Measurements from ENCODE around the gene SMAD3. TPM values are rescaled to one million over a fixed set of nuclear protein-coding genes. Genes with fewer than 3 reads are reported as not detected.

SMAD3 gene
- total and polyA plus RNA-seq, 2 of the 8 experiments (the other 6 are each of a cell fraction or from before 2014, with no cell fraction given), result 10.1 to 12.4 TPM

GRCh38 chr15:67068710-67069400 is 3.5 kb downstream of the SMAD3 start:
- peaks cover 0 to 25% (median 16%) of the 10 kb centered on the region in 4 experiments; a peak in 5 of 7 replicates for H3K27me3 ChIP-seq (replicated peaks in 1 of 4; ENCODE audit: control insufficient read depth in 3 of 4, extremely low read depth in 1 of 4, insufficient read depth in 3 of 4, low read length in 3 of 4)
- peaks cover 6 to 22% (median 10%) of the 10 kb centered on the region in 4 experiments for H3K4me1 ChIP-seq (replicated peaks in 1 of 4; ENCODE audit: control insufficient read depth in 3 of 4, insufficient read depth in 4 of 4, low read length in 3 of 4)
- WGBS, 2 experiments (ENCODE audit: extremely low coverage in 1 of 2, insufficient coverage in 1 of 2, insufficient read length in 1 of 2, insufficient replicate concordance in 2 of 2, low coverage in 1 of 2, low lambda C conversion rate in 2 of 2, missing lambda C conversion rate in 1 of 2), result 86% methylated on average over 6 of the region's 6 CpGs; no CpG with 5 or more reads in 1 of the 2 experiments
- H3K23me2 ChIP-seq (ENCODE audit: low read depth, low read length), result peaks cover 23% of the 10 kb centered on the region
- H2BK20ac ChIP-seq (ENCODE audit: low read length), result no peak overlapping the region
- H3K79me1 ChIP-seq (ENCODE audit: low read depth, low read length), result 0 out of 2 replicates have a peak, but pooled peaks cover 3% of the 10 kb centered on the region
- CTCF ChIA-PET (ENCODE audit: partially characterized antibody), result interaction anchor here (0.6 to 4.5 kb wide), 10 partner anchors 10 to 141 kb away, joined by 3 to 23 read pairs (median 3); no protein-coding TSS in a partner anchor
- 0 out of 2 replicates have a peak overlapping the region, but pooled peaks have one; percentile 54 for H2AK5ac ChIP-seq (ENCODE audit: low read depth, low read length)
- DNase-seq (ENCODE audit: low read depth in 1 of 2, low spot score in 2 of 2) (no peak), FAIRE-seq (no peak)
- no peak overlapping the region for H2AFZ ChIP-seq (ENCODE audit: low read length)
- H3K18ac ChIP-seq (ENCODE audit: extremely low read depth, low read length), result no peak overlapping the region
- TF ChIP-seq TAF7 (optimal IDR thresholded peaks at IDR 0.05; ENCODE audit: borderline replicate concordance, low read depth, low read length) (no peak), KDM5A (IDR thresholded peaks at IDR 0.05; ENCODE audit: low read length) (no peak), TBP (IDR thresholded peaks at IDR 0.05; ENCODE audit: low read depth, low read length) (no peak), RFX5 (IDR thresholded peaks at IDR 0.05; ENCODE audit: borderline replicate concordance, low read depth, low read length) (no peak), BCL11A (IDR thresholded peaks at IDR 0.05; ENCODE audit: low read depth in 2 of 2, low read length in 2 of 2) (no peak), SP2 (IDR thresholded peaks at IDR 0.05; ENCODE audit: low read length) (no peak), BRCA1 (IDR thresholded peaks at IDR 0.05; ENCODE audit: low read depth, low read length) (no peak), SIRT6 (IDR thresholded peaks at IDR 0.05; ENCODE audit: low read length) (no peak), TAF1 (IDR thresholded peaks at IDR 0.05; ENCODE audit: low read depth, low read length) (no peak), CBX8 (IDR thresholded peaks at IDR 0.05; ENCODE audit: borderline replicate concordance, low read depth, low read length) (no peak)
- POLR2A ChIA-PET (ENCODE audit: partially characterized antibody), result interaction anchor here (0.6 to 3.7 kb wide), 5 partner anchors 26 to 112 kb away, joined by 3 to 16 read pairs (median 4); no protein-coding TSS in a partner anchor
- H3K9me3 ChIP-seq (ENCODE audit: insufficient read depth in 2 of 2, low read depth in 1 of 2, low read length in 1 of 2), result no peaks in the 10 kb centered on the region
- H3K4me2 ChIP-seq (ENCODE audit: insufficient read depth in 1 of 2, low read depth in 2 of 2, low read length in 2 of 2), result peak overlapping the region in 1 of 2 experiments; percentile 98; a peak in 1 of 4 replicates
- no peak overlapping the region for H4K91ac ChIP-seq (replicated peaks; ENCODE audit: insufficient read length, low read length)
- H3K36me3 ChIP-seq (ENCODE audit: control insufficient read depth in 2 of 4, insufficient read depth in 4 of 4, low read length in 3 of 4), result no peaks in the 10 kb centered on the region
- H3K23ac ChIP-seq (ENCODE audit: insufficient read length), result no peak overlapping the region
- no peak overlapping the region; the same call in 1 of the 2 replicates for H2BK12ac ChIP-seq (ENCODE audit: low read depth, low read length)
- H2BK15ac ChIP-seq (ENCODE audit: low read length), result 0 out of 2 replicates have a peak overlapping the region, but pooled peaks have one; percentile 78
- H2BK120ac ChIP-seq (replicated peaks; ENCODE audit: low read depth, low read length), result no peak overlapping the region
- no peak overlapping the region for H3K27ac ChIP-seq (ENCODE audit: low read depth, low read length)
- no peak overlapping the region for H3K56ac ChIP-seq (replicated peaks; ENCODE audit: insufficient read length, low read depth, low read length)
- no peak overlapping the region for H2BK5ac ChIP-seq (ENCODE audit: low read depth, low read length)
- no peak overlapping the region for H4K5ac ChIP-seq (ENCODE audit: insufficient read length, low read depth, low read length)
- H3K14ac ChIP-seq (ENCODE audit: insufficient read length), result no peak overlapping the region
- H3K4me3 ChIP-seq (ENCODE audit: extremely low read depth in 1 of 4, insufficient read depth in 2 of 4, low read depth in 3 of 4, low read length in 4 of 4), result no peak overlapping the region
- H3K4ac ChIP-seq (replicated peaks; ENCODE audit: insufficient read length, low read depth, low read length), result no peak overlapping the region
- H3K79me2 ChIP-seq (ENCODE audit: control insufficient read depth in 1 of 2, insufficient read depth in 2 of 2, low read length in 2 of 2), result peaks cover 0 to 18% of the 10 kb centered on the region in 2 experiments; a peak in 2 of 4 replicates
- no peak overlapping the region for H3K9ac ChIP-seq (replicated peaks in 1 of 4; ENCODE audit: extremely low read depth in 1 of 4, low read depth in 3 of 4, low read length in 3 of 4)
- peaks cover 9 to 11% of the 10 kb centered on the region in 2 experiments for H4K20me1 ChIP-seq (replicated peaks in 1 of 2; ENCODE audit: control insufficient read depth in 1 of 2, insufficient read depth in 2 of 2, low read length in 2 of 2)
- no peak overlapping the region for H4K8ac ChIP-seq (ENCODE audit: extremely low read depth, insufficient read depth, low read length)

Measured in H1 (cell line).